HG03103 (cell line): ENCODE data around the gene ALDH3B1.
A peak's percentile ranks its signal among the peaks of the same experiment; 100 is the strongest.

Experiments
- ATAC-seq: cut with Tn5 transposase; IDR thresholded peaks from one replicate; pipeline ENCODE4 v1.9.1; 2021; ENCODE audit warnings: low read depth; ENCODE audit not compliant: unreplicated experiment

Gene ALDH3B1

DNA sequence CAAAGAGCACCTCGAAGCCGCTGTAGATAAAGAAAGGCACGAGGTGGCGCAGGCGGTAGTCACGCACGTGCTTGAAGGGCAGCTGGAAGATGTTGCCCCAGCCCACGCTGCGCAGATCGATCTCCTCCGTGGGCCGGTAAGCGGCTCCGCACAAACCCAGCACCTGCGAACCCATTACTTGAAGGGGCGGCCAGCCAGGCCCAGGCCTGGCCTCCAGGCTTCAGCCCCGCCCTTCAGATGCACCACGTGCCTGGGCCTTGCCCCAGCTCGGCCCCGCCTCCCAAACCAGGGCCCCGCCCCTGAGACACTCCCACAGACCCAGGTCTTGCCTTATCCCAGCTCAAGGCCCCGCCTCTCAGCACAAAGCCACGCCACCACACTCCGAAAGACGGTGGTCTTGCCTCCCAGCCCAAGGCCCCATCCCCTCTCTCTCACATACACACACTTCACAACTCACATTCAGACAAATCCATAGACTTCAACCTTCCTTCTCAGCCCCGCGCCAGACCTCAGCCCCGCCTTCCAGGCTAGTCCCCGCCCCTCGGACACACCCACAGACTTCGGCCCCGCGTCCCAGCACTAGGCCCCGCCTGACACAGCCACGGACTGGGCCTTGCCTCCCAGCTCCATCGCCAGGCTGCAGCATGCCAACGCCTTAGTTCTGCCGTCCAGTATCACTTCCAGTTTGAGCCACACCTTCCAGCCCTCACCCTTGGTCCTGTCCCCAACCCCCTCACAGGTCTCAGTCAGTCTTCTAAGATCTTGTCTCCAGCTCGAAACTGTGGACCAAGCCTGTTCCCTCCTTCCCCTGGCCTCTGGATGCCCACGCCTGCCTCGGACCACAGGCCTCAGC is 13.3 kb upstream of the ALDH3B1 start:
- ATAC-seq = no peak

GRCh38 chr11:67997475-67997921 is 12.6 kb upstream of the ALDH3B1 start:
- ATAC-seq = no peak

DNA sequence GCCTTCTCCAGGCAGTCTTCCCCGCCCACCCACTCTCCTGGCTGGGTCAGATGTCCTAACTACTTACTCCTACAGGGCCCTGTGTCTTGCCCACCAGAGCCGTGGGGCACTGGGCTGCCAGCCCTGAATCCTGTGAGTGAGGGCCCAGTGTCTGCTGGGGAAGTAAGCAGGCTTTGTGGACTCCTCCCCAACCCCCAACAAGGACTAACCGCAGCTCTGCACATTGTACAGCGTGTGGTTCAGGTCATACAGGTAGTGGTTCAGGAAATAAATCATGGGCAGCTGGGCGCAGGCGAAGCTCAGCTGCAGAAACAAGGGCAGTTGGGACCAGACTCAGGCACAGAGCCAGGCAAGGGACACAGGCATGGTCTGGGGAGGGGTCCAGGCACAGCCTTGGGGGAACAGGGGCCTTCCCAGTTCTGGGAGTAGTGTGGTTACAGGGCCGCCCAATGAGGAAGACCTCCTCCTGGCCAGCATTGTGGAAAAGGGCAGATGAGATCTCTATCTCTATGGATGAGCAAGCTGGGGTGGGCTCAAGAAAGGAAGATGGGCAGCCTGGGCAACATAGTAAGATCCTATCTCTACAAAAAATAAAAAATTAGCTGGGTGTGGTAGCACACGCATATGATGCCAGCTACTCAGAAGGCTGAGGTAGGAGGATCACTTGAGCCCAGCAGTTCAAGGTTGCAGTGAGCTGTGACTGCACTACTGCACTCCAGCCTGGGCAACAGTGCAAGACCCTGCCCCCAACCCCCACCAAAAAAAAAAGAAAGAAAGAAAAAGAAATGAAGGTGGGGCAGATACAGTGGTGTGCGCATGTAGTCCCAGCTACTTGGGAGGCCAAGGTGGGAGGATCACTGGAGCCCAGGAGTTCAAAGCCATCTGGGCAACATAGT is 11.7 kb upstream of the ALDH3B1 start:
- ATAC-seq = no peak

GRCh38 chr11:67999201-67999629 is 10.9 kb upstream of the ALDH3B1 start:
- no peak for ATAC-seq

- ATAC-seq = no peak
Measured at GRCh38 chr11:67999704-68000103, 10.4 kb upstream of the ALDH3B1 start.

- no peak for ATAC-seq
Measured at GRCh38 chr11:68002575-68002937, 7.6 kb upstream of the ALDH3B1 start.

GRCh38 chr11:68002938-68003845 is 6.9 kb upstream of the ALDH3B1 start:
- peak; percentile 39 for ATAC-seq

DNA sequence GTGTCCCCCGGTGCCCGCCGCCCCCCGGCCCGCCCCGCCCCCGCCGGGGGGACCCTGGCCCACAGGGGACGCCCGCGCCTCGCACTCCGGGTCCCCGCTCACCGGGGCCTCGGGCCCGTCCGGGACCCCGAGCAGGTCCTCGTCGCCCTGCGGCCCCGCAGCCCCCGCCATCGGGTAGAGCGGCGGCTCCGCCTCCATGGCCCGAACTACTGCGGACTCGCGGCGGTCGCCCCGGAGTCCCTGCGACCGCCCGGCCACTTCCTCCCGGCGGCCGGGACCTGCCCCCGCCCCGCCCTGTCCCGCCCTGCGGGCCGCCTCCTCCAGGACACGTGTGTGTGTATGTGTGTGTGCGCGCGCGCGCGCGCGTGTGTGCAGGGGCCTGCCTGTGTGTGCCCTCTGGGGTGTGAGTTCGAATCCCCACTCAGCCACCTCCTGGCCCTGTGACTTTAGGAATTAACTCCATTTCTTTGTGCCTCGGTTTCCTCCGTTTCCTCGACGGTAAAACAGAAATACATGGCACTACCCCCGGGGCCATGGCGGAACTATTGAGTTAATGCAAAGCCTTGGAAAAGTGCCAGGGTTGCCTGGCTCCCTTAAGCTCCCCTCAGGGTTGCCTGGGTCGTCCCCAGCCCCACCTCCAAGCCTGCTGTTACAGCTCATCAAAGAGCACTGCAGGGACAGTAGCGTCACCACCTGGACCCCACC is 6.1 kb upstream of the ALDH3B1 start, which contains the start of gene UNC93B1:
Gene UNC93B1, minus strand, starts transcription at position 252 of the 705 bp plus-strand sequence. Its CDS starts 54 bp downstream, at position 198.
- ATAC-seq = peak; percentile 45

DNA sequence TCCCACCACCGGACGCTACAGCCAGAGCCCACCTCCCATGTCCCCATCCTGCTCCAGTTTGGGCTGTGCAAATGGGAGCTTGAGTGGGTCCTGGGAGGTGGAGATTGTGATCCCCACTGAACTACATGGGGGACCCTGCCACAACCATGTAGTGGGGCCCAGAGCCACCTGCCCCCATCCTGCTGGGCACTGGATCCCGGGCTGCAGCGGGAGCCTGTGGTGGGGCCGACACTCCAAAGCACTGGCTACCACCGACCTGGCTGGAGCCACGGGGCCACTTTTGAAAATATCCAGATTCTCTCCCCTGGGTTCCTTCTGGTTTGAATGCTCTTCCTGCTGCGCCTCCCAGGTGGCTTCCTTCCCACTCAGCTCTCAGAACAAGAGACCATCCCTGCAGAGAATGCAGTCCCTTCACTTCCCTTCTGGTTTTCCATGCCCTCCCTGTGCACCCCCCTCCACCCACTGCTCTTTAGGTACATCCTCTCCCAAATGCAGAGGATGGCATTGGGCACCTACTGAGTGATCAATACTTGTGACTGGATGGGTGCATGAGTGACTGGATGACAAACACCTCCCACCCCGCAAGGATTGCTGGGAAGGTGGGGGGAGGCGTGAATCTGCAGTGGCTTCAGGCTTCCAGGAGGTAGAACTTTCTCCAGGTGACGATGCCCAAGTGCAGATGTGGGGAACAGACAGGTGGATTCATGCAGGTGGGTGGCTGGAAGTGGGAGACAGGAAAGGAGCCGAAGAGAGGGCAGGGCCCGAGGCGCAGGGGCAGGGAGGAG is 5.4 kb upstream of the ALDH3B1 start:
- no peak for ATAC-seq

DNA sequence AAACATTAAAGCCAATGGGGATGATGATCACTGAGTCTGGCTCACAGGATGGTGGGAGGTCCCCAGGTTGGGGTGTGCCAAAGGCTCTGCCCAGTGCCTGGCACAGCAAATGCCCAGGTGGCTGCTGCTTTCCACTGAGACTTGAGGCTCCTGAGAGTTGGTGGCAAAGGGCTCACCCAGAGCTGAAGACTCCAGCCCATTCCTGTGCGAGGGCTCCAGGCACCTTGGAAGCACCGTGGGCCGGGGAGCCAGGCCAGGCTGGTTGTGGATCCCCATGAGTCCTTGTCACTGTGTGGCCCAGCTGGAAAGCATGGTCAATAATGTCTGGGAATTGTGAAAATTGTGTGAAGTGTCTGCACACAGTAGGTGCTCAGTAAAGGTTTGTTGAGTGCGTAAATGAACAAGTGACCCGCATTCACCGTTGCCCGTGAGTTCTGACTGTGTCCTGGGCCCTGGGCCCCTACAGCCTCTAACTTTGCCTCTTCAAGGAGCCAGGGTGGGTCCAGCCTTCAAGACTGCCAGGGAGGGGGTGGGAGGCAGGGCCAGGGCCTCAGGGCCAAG is 3.4 kb upstream of the ALDH3B1 start:
- ATAC-seq = no peak

GRCh38 chr11:68007498-68008380 is 2.4 kb upstream of the ALDH3B1 start:
- ATAC-seq = no peak

DNA sequence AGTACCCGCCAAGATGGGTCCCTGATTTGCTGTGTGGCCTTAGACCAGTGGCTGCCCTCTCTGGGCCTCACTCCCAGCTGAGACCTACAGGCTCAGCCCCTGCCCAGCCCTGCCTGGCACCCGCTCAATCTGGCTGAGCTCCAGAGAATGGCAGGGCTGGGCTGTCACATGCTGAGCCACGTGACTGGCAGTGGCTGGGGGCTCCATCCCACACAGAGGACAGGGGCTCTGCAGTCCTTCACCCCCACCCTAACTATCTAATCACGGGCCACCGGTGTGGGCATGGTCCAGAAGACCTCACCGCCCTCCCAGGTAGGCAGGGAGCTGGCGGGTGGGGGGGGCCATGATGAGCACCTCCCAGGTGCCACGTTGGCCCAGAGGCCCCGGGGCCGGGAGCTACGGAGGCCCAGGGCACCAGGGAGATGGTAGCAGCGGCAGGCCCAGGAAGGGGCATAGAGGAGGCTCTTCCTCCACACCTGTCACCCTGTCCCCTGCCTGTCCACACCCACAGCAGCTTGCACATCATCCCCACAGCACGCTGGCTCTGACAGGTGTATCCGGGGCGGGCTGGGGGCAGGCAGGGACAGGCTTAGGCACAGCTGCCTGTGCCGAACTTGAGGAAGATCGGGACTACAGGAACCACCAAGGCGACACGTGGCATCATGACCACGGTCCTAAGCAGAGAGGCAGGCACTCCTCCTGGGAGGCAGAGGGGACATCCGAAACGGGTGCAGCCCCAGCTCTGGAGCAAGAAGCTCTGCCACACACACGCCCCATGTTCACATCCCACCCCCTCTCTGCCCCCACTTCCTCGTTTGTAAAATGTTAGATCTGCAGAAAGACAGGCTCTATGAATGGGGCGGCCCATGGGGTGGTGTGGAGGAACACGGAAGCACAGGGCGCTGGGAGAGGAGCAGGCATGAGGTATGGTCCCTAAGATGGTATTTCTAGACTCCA is 1.5 kb upstream of the ALDH3B1 start:
- no peak for ATAC-seq

GRCh38 chr11:68009391-68010089 is 587 bp upstream of the ALDH3B1 start:
- no peak for ATAC-seq

DNA sequence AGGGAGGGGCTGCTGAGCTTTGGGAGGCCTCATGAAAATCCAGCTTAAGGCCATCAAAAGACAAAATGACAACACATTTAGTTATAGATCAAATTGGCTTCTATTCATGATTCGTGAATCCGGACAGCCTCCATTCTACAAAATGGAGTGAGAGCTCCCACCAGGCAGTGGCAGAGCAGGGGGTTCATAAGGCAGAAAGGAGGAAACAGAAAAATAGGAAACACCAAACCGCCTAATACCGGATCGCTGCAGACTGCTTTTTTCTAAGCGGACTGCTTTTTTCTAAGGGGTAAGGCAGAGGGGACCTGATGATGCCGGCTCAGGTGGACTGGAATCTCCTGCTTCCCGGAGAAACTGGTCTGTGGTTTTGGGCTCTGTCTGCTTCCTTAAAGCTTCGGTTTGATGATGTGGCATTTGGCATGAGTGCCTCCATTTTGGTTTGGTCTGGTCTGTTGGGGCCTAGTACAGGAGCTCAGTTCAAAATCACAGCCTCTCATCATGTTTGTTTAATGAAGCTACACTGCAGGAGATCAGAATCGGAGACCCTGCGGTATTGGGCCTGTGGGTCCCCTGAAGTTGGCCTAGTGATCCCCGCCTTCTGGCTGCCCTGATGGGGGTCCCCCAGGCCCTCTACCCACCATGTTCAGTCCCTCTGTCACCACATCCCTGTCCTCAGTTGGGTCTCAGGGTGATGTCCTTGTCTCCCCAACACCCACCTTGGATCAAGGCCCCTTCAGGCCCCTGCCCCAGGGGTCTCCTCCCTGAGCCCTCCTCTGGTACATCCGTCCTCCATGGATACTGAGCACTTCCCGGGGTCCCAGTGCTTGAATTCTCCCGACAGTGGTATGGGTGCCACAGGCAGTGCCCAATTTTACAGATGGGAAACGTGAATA is 1.2 kb downstream of the ALDH3B1 start:
- no peak for ATAC-seq
